SH-SY5Y (cell line): ENCODE data around the gene SPATA32.

Experiments
- GATA2 ChIP-seq: IDR thresholded peaks from 2 replicates; pipeline ENCODE4 v1.6.1; 2011; ENCODE audit warnings: mild to moderate bottlenecking, low read depth, low read length
- GATA3 ChIP-seq: IDR thresholded peaks from 2 replicates; pipeline ENCODE4 v1.6.1; 2011; ENCODE audit warnings: low read depth, mild to moderate bottlenecking, low read length, moderate library complexity

GRCh38 chr17:45271603-45272002, 9.7 kb upstream of the SPATA32 start:
- no peak for TF ChIP-seq GATA2
- no peak for TF ChIP-seq GATA3
